Activated CD8-positive, alpha-beta T cell treated with anti-CD3 and anti-CD28 coated beads for 36 hours (primary cell): Measurements from ENCODE around the gene CST2. TPM values are rescaled to one million over a fixed set of nuclear protein-coding genes. Genes with fewer than 3 reads are reported as not detected.
"Not testable (repeated sequence)": the region's sequence is repeated elsewhere in the genome, so short reads cannot be mapped to it uniquely, and the experiment has no call there.

ENCODE experiments used
- ATAC-seq: fragments of 200-7000 bp; cut with Tn5 transposase; one replicate; pipeline ENCODE4 v1.10.0; 2021; ENCODE audit warnings: mild to moderate bottlenecking, moderate library complexity
- CTCF ChIA-PET: fragments of 350-600 bp; sonication (Branson Sonifier 250); formaldehyde crosslinking; loops from one replicate; lab custom pipeline; 2021; ENCODE audit warnings: antibody characterized with exemption; lab: Charles Lee
- POLR2A ChIA-PET: fragments of 350-600 bp; sonication (Branson Sonifier 250); formaldehyde crosslinking; loops from one replicate; lab custom pipeline; 2021; ENCODE audit warnings: antibody characterized with exemption; lab: Charles Lee
- DNase-seq: peaks from one replicate; pipeline ENCODE4 v3.0.0-alpha.2; 2020
- H3K27ac Mint-ChIP-seq: one replicate; pipeline ENCODE4 v1.8.0; 2021; ENCODE audit warnings: mild to moderate bottlenecking, mixed read lengths
- H3K27me3 Mint-ChIP-seq: one replicate; pipeline ENCODE4 v1.8.0; 2021; ENCODE audit warnings: mixed read lengths
- H3K36me3 Mint-ChIP-seq: one replicate; pipeline ENCODE4 v1.8.0; 2021; ENCODE audit warnings: low read depth, mixed read lengths
- H3K4me1 Mint-ChIP-seq: one replicate; pipeline ENCODE4 v1.8.0; 2021; ENCODE audit warnings: low read depth, mixed read lengths
- H3K4me3 Mint-ChIP-seq: one replicate; pipeline ENCODE4 v1.8.0; 2021; ENCODE audit warnings: mild to moderate bottlenecking, moderate library complexity, mixed read lengths
- H3K9me3 Mint-ChIP-seq: one replicate; pipeline ENCODE4 v1.8.0; 2021; ENCODE audit warnings: mixed read lengths
- CTCF ChIP-seq: fragments of 200-600 bp; IDR thresholded peaks from one replicate; pipeline ENCODE4 v1.8.0; 2022; ENCODE audit warnings: antibody characterized with exemption, mild to moderate bottlenecking
- intact Hi-C: fragments of 100-400 bp; cut with micrococcal nuclease; formaldehyde crosslinking; loops from one replicate; pipeline ENCODE4 v1.10.0; 2022
- total RNA-seq, 2 experiments: library from RNA; stranded (reverse); gene quantifications; one replicate each; pipeline ENCODE4 v1.2.3, GENCODE V29; 2021

The CST2 gene
- total RNA-seq, 2 experiments from 2014 or later: not detected

GRCh38 chr20:23832775-23833513 lies 6.4 kb upstream of the CST2 start:
- intact Hi-C loops: no loop called here
- no peaks in the 10 kb centered on the region for H3K4me1 Mint-ChIP-seq
- no peak for ATAC-seq
- no peak overlapping the region for H3K27ac Mint-ChIP-seq
- H3K36me3 Mint-ChIP-seq: no peaks in the 10 kb centered on the region
- no peak for DNase-seq
- no peak for TF ChIP-seq CTCF
- ChIA-PET CTCF (no interaction called here), POLR2A (no interaction called here)
- H3K27me3 Mint-ChIP-seq: peaks cover 4% of the 10 kb centered on the region
- no peak overlapping the region for H3K4me3 Mint-ChIP-seq
- no peaks in the 10 kb centered on the region for H3K9me3 Mint-ChIP-seq

- ATAC-seq, H3K27me3 Mint-ChIP-seq, CTCF ChIA-PET, H3K36me3 Mint-ChIP-seq, DNase-seq, H3K4me3 Mint-ChIP-seq, POLR2A ChIA-PET, H3K4me1 Mint-ChIP-seq, H3K27ac Mint-ChIP-seq, H3K9me3 Mint-ChIP-seq, intact Hi-C loops: not testable (repeated sequence)
Measured at GRCh38 chr20:23831961-23832360, 5.4 kb upstream of the CST2 start.

DNA sequence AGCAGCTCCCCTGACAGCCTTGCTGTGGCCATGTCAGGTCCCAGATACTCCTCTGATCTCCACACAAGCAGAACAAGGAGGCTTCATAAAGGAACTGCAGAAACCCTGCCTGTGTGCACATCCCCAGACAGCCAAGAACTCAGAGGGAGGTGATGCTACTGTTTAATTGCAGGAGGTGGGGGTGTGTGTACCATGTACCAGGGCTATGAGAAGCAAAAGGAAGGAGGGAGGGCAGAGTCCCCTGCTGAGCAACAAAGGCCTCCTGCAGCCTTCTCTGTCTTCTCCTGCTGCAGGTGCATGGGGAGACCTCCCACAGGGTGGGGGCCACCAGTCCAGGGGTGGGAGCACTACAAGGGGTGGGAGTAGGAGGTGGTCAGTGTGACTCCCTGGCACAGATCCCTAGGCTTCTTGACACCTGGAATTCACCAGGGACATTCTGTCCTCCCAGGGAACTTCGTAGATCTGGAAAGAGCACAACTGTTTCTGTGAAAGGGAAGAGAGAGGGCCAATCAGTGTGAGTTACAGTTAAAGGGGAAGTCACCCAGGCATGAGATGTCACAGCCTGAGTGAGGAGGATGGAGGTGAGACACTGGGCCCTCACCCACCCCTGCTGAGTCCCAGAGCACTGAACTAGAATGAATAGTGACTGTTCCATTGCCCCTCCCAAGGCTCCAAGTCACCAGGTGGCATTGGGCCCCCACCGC lies 2.8 kb downstream of the CST2 start:
- Mint-ChIP-seq H3K4me3 (no peak overlapping the region), H3K36me3 (no peaks in the 10 kb centered on the region), H3K4me1 (no peaks in the 10 kb centered on the region), H3K9me3 (no peaks in the 10 kb centered on the region), H3K27me3 (peaks cover 1% of the 10 kb centered on the region), H3K27ac (no peak overlapping the region)
- DNase-seq: no peak
- POLR2A ChIA-PET: no interaction called here
- ATAC-seq: no peak
- intact Hi-C loops: no loop called here
- TF ChIP-seq CTCF: no peak
- CTCF ChIA-PET: interaction anchor here (1.0 kb wide), 1 partner anchor 155 kb away, joined by 3 read pairs; no protein-coding TSS in a partner anchor

- POLR2A ChIA-PET: no interaction called here
- intact Hi-C loops: no loop called here
- Mint-ChIP-seq H3K4me3 (no peak overlapping the region), H3K36me3 (no peaks in the 10 kb centered on the region), H3K9me3 (no peaks in the 10 kb centered on the region), H3K27me3 (peaks cover 1% of the 10 kb centered on the region), H3K27ac (no peak overlapping the region), H3K4me1 (no peaks in the 10 kb centered on the region)
- no peak for TF ChIP-seq CTCF
- CTCF ChIA-PET: interaction anchor here (1.0 kb wide), 1 partner anchor 155 kb away, joined by 3 read pairs; no protein-coding TSS in a partner anchor
- DNase-seq: no peak
- no peak for ATAC-seq
Measured at GRCh38 chr20:23823111-23823510, 3.4 kb downstream of the CST2 start.

DNA sequence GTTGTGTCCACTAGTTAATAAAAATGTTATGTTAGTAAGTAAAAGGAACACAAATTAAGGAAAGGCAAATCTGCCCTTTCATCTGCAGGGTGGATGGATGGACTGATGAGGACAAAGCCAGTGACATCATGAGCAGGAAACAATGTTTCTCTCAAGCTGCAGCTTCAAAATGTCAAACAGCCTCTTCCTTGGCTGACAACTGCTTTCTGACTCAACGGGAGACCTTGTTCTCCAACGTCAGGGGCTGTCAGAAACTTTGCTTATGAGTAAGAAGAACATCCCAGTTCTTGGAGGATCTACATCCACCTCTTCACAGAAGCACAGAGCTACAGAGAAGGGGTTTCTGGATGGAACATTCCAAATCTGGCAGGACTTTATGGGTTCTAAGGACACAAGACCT lies 6.0 kb downstream of the CST2 start:
- POLR2A ChIA-PET: no interaction called here
- ATAC-seq: no peak
- no peaks in the 10 kb centered on the region for H3K4me1 Mint-ChIP-seq
- H3K27me3 Mint-ChIP-seq: no peaks in the 10 kb centered on the region
- intact Hi-C loops: no loop called here
- H3K27ac Mint-ChIP-seq: no peak overlapping the region
- no peak overlapping the region for H3K4me3 Mint-ChIP-seq
- TF ChIP-seq CTCF: no peak
- H3K36me3 Mint-ChIP-seq: no peaks in the 10 kb centered on the region
- no peak for DNase-seq
- CTCF ChIA-PET: no interaction called here
- H3K9me3 Mint-ChIP-seq: no peaks in the 10 kb centered on the region

DNA sequence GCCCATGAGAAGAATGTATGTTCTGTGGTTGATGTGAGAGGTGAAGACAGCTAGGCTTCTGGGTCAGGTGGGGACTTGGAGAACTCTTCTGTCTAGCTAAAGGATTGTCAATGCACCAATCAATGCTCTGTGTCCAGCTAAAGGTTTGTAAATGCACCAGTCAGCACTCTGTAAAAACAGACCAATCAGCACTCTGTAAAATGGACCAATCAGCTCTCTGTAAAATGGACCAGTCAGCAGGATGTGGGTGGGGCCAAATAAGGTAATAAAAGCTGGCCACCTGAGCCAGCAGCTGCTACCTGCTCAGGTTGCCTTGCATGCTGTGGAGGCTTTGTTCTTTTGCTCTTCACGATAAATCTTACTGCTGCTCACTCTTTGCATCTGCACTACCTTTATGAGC lies 15.0 kb downstream of the CST2 start:
- intact Hi-C loops, H3K4me1 Mint-ChIP-seq, ATAC-seq: not testable (repeated sequence)

DNA sequence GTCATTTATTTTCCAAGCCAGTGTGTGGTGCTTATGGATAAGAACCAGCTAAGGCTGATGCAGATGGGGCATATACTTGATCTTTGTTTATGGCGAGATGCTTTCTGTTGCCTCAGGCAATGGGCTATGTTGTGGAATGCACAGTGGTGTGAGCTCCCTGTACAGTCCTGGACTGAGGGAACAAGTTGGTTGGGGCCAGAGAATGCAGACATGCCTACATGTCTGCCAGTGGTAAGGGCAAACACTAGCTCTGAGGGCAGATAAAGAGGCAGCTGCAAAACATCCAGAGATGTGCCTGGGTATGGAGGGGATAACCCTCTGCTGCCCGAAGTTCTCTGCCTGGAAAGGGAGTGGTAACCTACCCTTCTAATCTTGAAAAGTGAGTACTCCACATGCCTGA lies 16.2 kb downstream of the CST2 start:
- H3K4me3 Mint-ChIP-seq, H3K4me1 Mint-ChIP-seq, H3K27me3 Mint-ChIP-seq, H3K9me3 Mint-ChIP-seq, POLR2A ChIA-PET, H3K27ac Mint-ChIP-seq, CTCF ChIA-PET, DNase-seq, intact Hi-C loops, H3K36me3 Mint-ChIP-seq, ATAC-seq: not testable (repeated sequence)

More for the DNA sequence above, 15.0 kb downstream of the CST2 start:
- H3K9me3 Mint-ChIP-seq, CTCF ChIA-PET, H3K36me3 Mint-ChIP-seq, DNase-seq, H3K27ac Mint-ChIP-seq, H3K27me3 Mint-ChIP-seq, H3K4me3 Mint-ChIP-seq: not testable (repeated sequence)
- POLR2A ChIA-PET: interaction anchor here (0.6 kb wide), 1 partner anchor 312 kb away, joined by 3 read pairs; no protein-coding TSS in a partner anchor
